ENCODE results near the gene FOXO3.

Gene FOXO3

DNA sequence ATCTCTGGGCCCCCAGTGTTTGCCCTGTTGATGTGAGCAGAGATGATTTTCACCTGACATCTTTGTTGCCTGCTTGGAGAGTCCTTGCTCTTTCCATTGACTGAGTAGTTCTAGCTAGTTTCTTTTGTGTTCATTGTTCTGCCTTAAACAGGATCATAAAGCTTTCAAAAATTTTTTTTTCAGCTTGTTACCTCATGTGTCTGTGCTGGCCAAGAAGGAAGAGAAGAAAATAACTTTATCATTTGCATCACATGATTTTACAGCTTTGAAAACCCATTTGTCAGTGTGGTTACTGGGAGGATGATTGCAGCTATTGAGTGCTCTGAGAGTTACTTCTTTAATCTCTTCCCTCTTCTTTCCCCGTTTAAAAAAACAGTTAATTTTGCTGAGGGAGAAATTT is 16.0 kb downstream of the FOXO3 start:
- no peak for DNase-seq (ENCODE audit: low read depth)

DNA sequence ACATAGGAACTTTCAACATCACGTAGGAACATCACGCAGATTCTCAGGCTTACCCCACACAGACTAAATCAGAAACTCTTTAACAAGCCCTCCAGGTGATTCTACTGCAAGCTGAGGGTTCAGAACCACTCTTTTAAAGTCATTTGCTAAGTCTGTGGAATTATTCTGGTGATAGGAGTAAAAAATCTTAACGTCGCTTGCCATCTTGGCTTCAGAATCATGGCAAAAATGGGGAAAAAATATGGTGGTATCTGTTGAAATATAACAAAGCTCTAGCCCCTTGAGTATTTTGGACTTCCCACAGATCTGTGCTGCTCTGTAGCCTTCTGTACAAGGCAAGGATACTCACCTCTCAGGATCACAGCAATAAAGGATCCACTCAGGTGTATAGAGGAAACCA is 17.4 kb downstream of the FOXO3 start:
- no peak for DNase-seq (ENCODE audit: low read depth)

GRCh38 chr6:108578595-108579327 is 18.0 kb downstream of the FOXO3 start:
- no peak for DNase-seq (ENCODE audit: low read depth)

GRCh38 chr6:108579328-108579721 is 18.6 kb downstream of the FOXO3 start:
- no peak for DNase-seq (ENCODE audit: low read depth)

GRCh38 chr6:108580646-108581045 is 19.9 kb downstream of the FOXO3 start:
- no peak for DNase-seq (ENCODE audit: low read depth)

DNA sequence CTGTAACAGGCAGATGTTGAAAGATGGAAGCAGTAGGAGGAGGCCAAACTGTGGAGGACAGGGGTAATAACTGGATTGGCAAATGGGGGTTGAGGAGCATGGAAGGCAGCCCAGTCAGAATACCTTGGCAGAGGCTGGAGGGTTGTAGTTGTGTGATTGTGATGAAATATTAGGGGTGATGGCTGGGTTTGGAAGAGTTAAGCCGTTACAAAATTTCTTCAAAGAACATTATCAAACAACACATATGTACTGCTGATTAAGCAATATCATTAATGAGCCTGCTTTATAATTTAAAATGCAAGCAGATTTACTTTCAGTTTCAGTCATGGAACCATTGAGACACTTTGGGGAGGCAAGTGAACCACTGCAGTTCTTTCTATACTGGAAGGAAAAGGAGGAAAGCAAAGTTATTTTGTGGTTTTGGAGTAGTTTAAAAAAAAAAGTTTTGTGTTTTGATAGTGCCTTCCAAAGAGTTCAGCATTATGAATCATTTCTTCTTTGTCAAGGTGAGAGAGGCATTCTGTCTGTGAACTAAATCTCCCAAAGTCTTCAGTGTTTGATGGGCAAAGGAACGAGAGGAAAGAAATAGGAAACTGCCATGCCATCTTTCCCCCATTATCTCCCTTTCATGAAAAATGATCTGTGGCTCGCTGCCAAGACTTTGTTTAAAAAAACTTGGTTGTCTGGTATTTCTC is 20.7 kb downstream of the FOXO3 start:
- no peak for DNase-seq (ENCODE audit: low read depth)

DNA sequence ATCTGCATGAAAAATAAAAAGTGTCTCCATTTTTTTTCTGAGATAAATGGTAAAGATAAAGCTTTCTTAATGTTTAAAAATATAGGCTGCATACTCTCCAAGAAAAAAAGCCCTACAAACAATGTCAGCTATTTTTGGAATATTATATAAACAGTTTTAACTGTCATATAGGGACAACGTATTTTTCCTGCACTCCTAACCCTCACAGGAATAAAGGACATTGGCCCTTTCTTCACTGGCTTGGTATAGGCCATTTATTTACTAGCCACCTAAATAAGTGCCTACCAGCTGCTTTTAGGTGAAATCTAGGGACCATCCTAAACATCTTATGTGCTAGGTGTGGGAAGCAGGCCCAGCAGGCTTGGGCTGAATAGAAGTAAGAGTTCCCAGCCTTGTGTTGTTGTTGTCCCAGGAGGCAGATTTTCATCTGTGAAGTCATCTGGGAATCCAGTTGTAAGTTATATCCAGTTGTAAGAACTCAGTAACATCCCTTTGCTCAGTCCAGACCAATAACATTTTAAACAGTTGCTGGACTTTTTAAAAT is 21.3 kb downstream of the FOXO3 start:
- DNase-seq (ENCODE audit: low read depth) = no peak

DNA sequence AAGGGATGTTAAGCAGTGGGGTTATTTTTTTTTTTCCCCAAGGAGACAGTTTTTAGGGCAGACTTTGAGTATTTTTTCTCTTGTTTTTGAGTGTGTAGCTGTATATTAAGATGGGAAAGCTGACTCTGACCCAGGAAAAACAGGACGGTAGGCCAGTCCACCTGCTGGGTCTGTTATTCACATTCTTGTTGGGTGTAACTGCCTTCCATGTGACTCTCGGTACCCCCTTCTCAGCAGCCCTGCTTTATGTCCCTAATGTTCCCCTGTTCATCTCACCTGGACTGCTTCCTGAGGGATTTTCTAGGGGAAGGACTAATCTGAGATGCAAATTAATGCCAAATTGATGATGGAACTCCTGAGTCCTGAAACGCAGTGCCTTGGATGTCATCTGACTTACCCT is 21.9 kb downstream of the FOXO3 start:
- DNase-seq (ENCODE audit: low read depth) = no peak

DNA sequence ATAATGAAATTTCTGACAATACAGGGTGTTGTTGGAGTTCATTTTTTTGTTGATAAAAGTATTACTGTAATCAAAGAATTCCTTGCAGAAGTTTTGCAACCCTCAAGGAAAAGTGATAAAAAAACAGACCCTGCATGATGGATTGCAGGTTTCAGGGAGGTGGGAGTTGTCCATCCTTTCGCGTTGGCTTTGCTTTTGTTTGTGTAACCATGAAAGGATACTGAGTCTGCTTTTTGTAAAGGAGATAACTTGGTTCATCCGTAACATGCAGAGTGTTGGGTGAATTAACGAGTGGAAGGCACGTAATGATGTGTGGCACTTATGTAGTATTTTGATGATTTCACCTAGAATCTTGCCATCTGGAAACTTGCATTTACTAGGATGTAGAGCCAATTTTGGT is 23.6 kb downstream of the FOXO3 start:
- no peak for DNase-seq (ENCODE audit: low read depth)

- no peak for DNase-seq (ENCODE audit: low read depth)
These were observed 24.6 kb downstream of the FOXO3 start for GRCh38 chr6:108585359-108585758.

- DNase-seq (ENCODE audit: low read depth) = no peak
These were observed 25.3 kb downstream of the FOXO3 start for GRCh38 chr6:108585921-108586536.

DNA sequence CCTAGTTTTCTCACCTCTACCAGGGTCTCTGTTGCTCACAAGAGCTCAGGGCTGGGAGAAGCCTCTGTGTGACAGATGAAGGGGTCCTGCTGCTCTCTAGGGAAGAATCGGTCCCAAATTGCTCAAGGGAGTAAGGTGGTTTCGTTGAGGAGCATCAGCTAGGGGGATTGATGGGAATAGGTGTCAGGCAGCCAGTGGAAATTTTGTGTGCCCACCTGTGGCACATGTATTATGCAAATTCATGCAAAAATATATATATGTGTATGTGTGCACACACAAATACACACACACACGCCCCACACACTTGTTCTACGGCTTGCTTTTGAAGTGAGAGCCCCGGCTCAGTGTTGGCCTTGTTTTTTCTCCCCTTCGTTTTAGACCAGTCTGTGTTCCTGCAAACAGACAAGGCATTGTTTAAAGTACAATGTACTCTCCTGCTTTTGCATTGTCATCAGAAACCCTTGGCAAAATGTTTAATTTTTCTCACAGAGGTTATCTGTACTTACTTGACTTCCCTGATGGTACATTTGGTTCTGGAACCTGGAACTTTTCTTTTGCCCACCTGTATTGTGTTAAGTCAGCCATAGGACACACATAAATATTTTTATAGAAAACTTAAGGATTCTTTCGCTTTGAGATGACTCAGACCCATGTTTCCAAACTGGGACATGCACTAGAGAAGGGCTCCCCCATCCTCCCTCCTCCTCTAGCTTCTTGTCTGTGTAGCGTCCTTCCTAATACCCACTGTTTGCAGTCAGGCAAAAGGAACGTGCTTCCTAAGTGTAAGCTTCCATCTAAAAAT is 26.7 kb downstream of the FOXO3 start:
- DNase-seq (ENCODE audit: low read depth) = no peak

DNA sequence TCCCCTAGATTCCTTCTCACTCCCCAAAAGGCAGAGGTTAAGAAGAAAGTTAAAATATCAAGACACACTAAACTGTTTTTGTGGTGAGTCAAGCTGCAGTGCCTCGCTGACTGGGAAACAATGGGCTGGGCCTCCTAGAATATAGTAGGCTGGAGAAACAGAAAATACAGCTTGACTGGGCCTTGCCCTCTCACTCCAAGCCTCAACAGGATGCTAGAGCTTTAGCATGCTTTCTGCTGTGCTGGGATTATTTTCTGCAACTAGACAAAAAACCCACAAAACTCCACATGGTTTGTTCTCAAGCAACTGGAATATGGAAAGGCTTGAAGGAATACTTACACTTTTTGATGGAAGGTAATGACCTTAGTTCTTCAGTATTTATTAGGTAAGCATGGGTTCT is 27.9 kb downstream of the FOXO3 start:
- no peak for DNase-seq (ENCODE audit: low read depth)

- no peak for DNase-seq (ENCODE audit: low read depth)
These were observed 28.6 kb downstream of the FOXO3 start for GRCh38 chr6:108589244-108589791.

DNA sequence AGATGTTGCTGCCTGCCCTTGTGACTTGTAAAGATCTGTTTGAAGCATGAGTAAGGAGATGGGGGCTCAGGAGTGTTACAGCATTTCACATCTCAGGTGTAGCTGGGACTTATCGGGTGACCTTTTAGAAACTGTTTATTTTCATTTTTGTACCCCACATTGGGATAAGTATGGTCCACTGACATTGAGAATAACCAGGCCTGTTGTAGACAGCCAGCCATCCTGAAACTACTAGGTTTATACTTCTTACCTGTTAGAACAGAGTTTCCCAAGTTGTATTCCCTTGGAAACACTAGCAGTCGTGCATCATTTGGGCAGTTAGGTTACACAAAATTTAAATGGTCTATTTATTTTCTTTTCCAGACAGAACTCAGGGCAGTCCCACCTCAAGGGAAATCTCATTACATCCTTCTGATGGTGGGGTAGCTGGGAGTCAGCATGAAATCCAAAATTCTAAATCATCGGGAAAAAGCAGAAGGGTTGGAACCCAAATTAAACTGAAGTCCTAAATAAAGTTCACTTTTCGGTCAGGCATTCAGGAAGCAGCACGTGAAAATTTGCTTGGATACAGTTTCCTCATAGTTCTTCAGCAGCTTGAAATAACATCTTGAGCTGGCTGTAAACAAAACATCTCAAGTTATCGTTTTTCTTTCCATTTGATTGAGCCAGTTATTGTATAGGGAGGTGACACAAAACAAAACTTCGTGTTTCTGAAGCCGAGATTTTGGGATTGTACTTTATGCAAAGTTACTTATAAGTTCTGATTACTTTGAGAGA is 30.5 kb downstream of the FOXO3 start:
- DNase-seq (ENCODE audit: low read depth) = no peak

GRCh38 chr6:108592371-108593337 is 31.9 kb downstream of the FOXO3 start:
- DNase-seq (ENCODE audit: low read depth) = peak; percentile 3

- no peak for DNase-seq (ENCODE audit: low read depth)
These were observed 33.4 kb downstream of the FOXO3 start for GRCh38 chr6:108594151-108594550.

DNA sequence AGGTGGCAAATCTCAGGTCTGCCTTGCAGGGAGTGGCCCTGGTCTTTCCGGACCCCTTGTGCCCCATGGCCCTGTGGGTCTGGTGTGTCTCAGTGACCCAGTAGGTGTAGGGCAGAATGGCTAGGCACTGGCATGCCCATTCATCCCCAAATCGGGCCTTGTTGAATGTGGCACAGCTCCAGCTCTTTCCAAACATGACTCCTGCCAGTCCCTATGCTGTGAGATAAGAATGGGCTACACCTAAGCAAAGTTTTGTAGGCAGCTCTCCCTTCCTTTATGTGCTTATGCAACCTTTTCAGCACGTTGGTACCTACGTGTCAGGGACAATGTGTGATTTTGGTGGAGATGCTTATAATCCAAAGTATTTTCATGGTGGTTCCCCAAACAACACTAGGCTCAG is 33.9 kb downstream of the FOXO3 start:
- no peak for DNase-seq (ENCODE audit: low read depth)

DNA sequence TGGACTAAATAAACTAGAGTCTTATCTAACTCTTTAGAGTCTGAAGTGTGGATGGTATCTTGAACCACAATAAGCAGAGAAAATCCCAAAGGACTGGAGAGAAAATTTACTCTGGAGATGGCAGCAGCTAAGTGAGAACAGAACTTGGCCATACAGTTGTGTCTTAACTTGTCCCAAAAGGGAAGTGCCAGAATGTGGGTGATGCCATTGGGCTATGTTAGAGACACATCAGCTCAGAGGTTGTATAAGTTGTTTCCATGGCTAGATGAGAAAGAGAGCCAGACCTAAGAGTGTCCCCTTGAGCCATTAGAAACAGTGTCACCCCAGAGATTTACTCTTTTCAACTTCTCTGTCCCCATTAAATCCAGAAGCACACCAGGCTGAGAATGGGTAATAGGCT is 36.2 kb downstream of the FOXO3 start:
- no peak for DNase-seq (ENCODE audit: low read depth)

Measured in activated T-helper 9 cell treated with anti-CD3 and anti-CD28 coated beads, Interleukin-2, amount 50 U/mL, for 16 hours (primary cell).